Amniotic stem cell (primary cell): Measurements from ENCODE around the gene ZFYVE28.
"Not testable (repeated sequence)": the region's sequence is repeated elsewhere in the genome, so short reads cannot be mapped to it uniquely, and the experiment has no call there.

Experiments
- DNase-seq: peaks from one replicate; lab custom pipeline; 2025; lab: John Stamatoyannopoulos, UW

Gene ZFYVE28

GRCh38 chr4:2390146-2390545 is 28.3 kb downstream of the ZFYVE28 start:
- DNase-seq, result no peak

DNA sequence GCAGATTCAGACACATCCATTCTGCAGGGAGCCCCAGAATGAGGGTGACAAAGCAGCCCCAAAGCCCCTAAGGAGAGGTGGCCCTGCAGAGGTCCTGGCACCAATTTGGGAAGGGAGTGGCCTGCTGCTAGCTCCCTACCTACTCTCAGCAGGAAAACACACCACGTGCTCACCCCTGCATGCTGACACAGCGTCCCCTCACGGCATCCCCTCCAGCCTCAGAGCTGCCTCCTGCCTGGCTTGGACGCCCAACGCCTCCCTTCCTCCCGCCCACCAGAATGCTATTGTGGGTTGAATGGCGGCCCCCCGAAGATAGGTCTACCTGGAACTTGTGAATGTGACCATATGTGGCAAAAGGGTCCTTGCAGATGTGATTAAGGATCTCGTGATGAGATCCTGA is 28.8 kb downstream of the ZFYVE28 start:
- DNase-seq, result no peak

GRCh38 chr4:2388429-2389182 is 29.8 kb downstream of the ZFYVE28 start:
- DNase-seq, result no peak

DNA sequence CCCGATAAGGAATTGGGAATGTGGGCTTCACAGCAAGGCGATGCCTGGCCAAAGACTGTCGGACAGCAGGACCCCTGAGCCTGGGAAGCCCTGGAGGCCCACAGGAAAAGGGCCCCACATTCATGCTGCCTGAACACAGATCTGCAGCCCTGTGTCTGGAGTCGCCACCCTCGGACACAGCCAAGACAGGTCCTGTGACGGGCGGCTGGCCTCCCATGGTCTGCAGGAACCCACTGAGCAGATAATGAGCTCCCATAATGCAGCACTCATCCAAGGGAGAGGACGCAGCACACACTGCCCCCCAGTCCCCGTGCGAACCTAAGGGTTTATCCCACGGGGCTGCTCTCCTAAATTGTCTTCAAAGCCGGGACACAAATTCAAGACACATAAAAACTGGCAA is 30.6 kb downstream of the ZFYVE28 start:
- DNase-seq, result no peak

GRCh38 chr4:2387218-2387617 is 31.2 kb downstream of the ZFYVE28 start:
- DNase-seq, result no peak

DNA sequence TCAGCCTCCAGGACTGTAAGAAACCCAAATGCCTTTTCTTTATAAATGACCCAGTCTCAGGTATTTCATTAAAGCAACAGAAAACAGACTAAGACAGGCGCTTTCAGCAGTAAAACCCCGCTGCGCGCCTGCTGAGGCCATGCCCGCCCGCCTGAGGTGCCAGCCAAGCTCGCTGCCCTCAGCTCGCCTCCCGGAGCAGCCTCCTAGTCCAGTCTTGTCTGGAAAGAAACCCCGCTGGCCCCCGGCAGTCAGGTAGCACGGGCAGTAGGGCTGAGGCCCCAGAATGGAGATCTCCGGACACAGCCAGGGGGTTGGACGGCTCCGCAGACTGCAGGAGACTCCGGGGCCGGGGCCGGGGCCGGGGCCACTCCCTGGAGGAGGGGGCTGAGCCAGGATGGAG is 31.7 kb downstream of the ZFYVE28 start:
- DNase-seq, result no peak

DNA sequence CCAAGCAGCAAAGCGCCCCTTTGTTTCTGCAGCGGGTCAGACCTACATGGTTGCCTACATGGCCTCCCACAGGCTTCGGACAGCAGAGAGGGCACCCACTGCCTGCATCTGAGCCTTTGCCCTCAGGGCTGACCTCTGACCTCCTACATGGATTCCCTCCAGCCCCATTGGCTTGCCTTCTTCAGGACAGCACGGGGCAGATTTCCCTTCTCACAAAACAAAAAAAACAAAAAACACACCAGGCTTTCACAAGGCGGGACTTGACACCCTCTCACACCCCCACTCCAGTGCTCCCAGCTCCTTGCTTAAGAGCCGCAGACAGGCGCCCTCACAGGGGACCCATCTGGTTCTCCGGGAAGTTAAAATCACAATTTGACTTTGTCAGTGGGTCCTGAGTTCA is 32.9 kb downstream of the ZFYVE28 start:
- DNase-seq, result no peak

GRCh38 chr4:2384245-2384644 is 34.2 kb downstream of the ZFYVE28 start:
- no peak for DNase-seq

- no peak for DNase-seq
Measured at GRCh38 chr4:2383760-2384159, 34.7 kb downstream of the ZFYVE28 start.

GRCh38 chr4:2383220-2383631 is 35.2 kb downstream of the ZFYVE28 start:
- DNase-seq, result not testable (repeated sequence)

- not testable (repeated sequence) for DNase-seq
Measured at GRCh38 chr4:2382769-2383202, 35.7 kb downstream of the ZFYVE28 start.

DNA sequence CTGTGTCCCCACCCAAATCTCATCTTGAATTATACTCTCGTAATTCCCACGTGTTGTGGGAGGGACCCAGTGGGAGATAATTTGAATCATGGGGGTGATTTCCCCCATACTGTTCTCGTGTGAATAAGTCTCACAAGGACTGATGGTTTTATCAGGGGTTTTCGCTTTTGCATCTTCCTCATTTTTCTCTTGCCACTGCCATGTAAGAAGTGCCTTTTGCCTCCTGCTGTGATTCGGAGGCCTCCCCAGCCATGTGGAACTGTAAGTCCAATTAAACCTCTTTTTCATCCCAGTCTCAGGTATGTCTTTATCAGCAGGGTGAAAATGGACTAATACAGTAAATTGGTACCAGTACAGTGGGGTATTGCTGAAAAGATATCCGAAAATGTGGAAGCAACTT is 37.9 kb downstream of the ZFYVE28 start:
- DNase-seq, result not testable (repeated sequence)

GRCh38 chr4:2378898-2379297 is 39.5 kb downstream of the ZFYVE28 start:
- no peak for DNase-seq

- no peak for DNase-seq
Measured at GRCh38 chr4:2378401-2378800, 40.0 kb downstream of the ZFYVE28 start.

DNA sequence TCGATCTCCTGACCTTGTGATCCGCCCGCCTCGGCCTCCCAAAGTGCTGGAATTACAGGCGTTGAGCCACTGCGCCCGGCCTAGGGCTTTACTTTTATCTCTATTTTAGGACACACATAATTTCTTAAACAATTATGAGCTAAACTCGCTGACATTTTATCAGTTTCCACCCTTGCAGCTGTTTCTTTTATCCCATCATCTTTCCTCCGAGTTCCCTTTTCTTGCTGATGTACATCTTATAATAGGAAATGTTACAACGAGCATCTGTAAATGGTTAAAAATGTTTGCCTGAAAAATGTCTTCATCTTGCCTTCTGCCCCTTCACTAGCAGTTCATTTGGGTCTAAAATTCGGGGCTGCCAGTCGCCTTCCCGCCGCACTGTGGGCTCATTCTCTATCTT is 41.2 kb downstream of the ZFYVE28 start:
- DNase-seq, result no peak

DNA sequence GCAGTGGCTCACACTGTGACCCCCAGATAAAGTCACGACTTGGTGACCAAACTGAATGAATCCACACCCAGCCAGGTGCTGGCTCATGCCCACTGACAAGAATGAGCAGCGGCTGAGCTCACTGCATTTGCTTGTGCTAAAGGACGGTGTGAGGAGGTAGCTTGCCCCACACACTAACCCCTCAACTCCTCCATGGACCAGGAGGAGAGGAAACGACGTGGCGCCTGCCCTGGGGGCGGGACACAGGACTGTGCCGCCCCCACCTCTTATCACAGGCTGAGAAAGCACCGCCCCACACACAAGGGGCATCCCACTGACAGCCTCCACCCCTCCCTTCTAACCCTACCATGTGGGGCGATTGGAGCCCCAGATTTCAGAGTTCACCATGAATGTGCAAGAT is 43.0 kb downstream of the ZFYVE28 start:
- DNase-seq, result no peak

- DNase-seq, result no peak
Measured at GRCh38 chr4:2373532-2373931, 44.9 kb downstream of the ZFYVE28 start.

DNA sequence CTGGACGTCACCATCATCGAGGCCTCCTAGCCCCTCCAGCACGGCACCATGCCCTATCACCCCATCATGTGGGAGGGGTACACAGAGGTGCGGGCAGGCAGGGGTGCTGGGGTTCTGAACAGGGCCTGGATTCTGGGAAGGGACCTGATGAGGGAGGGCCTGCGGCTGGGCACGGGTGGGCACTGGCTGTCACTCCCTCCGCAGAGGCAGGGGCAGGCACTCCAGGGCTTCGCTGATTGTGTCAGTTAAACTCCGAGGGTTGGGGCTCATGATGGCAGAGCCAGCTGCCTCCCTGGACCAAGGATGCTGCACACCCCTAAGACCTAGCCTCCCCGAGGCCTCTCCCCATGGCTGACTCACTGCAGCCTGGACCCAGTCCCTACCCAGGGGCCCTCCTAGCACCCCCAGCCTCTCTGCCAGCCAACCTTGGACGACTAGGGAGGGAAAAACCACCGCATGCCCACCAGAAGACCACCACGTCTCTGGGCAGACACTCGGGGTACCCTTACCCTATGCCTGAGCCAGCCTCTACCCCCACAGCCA is 45.9 kb downstream of the ZFYVE28 start:
- DNase-seq, result no peak

GRCh38 chr4:2371765-2372487 is 46.5 kb downstream of the ZFYVE28 start:
- DNase-seq, result no peak

- no peak for DNase-seq
Measured at GRCh38 chr4:2370597-2371320, 47.7 kb downstream of the ZFYVE28 start.

DNA sequence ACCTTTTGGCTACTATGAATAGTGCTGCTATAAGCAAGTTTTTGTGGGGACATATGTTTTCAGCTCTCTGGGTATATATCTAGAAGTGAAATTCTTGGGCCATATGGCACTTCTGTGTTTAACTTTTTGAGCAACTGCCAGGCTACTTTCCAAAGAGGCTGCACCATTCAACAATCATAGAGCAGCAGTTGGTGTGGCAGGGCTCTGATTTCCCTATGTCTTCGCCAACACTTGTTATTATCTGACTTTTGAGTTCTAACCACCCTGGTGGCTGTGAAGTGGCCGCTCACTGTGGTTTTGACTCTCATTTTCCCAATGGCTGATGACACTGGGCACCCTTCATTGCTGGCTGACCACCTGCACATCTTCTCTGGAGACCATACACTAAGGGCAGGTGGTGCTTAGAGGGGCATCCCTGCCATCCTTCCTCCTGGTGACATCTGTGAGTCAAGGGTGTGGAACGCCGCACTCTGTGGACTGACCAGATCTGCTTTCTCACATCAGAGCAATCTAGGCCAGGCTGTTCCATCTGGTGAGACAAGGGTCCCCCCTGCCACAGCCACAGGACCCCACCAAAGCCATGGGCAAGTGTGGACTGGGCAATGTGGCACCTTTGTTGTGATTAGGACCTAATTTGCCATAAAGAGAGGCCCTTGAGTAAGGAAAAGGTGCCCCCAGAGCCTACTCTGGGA is 49.6 kb downstream of the ZFYVE28 start:
- no peak for DNase-seq

DNA sequence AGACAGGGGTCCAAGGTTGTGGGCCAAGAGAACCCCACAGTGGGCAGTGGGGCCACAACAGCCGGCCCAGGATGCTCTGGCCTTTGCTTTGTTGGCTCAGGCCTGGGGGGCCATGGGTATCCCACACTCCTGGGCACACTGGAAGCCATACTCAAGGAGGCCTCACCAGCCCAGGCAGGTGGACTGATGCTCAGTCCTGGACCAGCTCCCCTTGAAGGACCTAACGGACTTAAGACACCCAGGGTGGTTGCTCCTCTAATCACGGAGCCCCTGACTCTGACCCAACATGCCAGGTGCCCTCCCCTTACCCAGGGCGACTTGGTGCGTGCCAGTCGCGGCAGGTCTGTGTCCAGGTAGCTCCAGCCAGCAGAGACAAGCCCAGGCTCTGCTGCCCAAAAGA is 50.8 kb downstream of the ZFYVE28 start:
- no peak for DNase-seq
